Ovary (tissue), 3 donors: ENCODE results near the gene NPW.

Experiments used
- EP300 ChIP-seq: sonication (generic); formaldehyde crosslinking; IDR thresholded peaks from one replicate; pipeline ENCODE4 v1.6.1; 2017; ENCODE audit warnings: antibody characterized with exemption
- TF ChIP-seq, protein P1 (sequence below), 3 donors: fragments of 450-650 bp in 2 of 3; fragments of 200-600 bp in 1 of 3; IDR thresholded peaks; one replicate each; pipeline versions ENCODE4 v1.5.1 to v1.8.0; 2016 to 2022; ENCODE audit warnings: antibody characterized with exemption in 3 of 3, mild to moderate bottlenecking in 1 of 3
- donor health status: DM: no; HTN: no; CAD: no.

GRCh38 chr16:2042986-2043666 lies 23.5 kb downstream of the NPW start:
- TF ChIP-seq, protein P1, sequence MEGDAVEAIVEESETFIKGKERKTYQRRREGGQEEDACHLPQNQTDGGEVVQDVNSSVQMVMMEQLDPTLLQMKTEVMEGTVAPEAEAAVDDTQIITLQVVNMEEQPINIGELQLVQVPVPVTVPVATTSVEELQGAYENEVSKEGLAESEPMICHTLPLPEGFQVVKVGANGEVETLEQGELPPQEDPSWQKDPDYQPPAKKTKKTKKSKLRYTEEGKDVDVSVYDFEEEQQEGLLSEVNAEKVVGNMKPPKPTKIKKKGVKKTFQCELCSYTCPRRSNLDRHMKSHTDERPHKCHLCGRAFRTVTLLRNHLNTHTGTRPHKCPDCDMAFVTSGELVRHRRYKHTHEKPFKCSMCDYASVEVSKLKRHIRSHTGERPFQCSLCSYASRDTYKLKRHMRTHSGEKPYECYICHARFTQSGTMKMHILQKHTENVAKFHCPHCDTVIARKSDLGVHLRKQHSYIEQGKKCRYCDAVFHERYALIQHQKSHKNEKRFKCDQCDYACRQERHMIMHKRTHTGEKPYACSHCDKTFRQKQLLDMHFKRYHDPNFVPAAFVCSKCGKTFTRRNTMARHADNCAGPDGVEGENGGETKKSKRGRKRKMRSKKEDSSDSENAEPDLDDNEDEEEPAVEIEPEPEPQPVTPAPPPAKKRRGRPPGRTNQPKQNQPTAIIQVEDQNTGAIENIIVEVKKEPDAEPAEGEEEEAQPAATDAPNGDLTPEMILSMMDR (IDR thresholded peaks at IDR 0.05) = no peak
- no peak for TF ChIP-seq EP300
